GM15510 (cell line): ENCODE data around the gene PCBP4.

ENCODE experiments used
- POLR2A ChIP-seq: IDR thresholded peaks from 3 replicates; pipeline ENCODE4 v1.6.1; 2011; ENCODE audit warnings: borderline replicate concordance; ENCODE audit not compliant: insufficient read length; ENCODE audit errors: extremely low read depth

PCBP4 gene

GRCh38 chr3:51967384-51968169, at the start of gene PCBP4:
Gene PCBP4, minus strand, starts transcription at chr3:51967454. Its CDS starts 6,214 bp downstream, at chr3:51961240.
- TF ChIP-seq POLR2A: peak; percentile 37

- TF ChIP-seq POLR2A: no peak
Measured at GRCh38 chr3:52015438-52016228, 48.4 kb upstream of the PCBP4 start.

- TF ChIP-seq POLR2A: no peak
Measured at GRCh38 chr3:52014613-52015012, 47.4 kb upstream of the PCBP4 start.

GRCh38 chr3:52013802-52014598, 46.7 kb upstream of the PCBP4 start:
- no peak for TF ChIP-seq POLR2A

GRCh38 chr3:52012699-52013098, 45.4 kb upstream of the PCBP4 start:
- no peak for TF ChIP-seq POLR2A

- no peak for TF ChIP-seq POLR2A
Measured at GRCh38 chr3:52010431-52010830, 43.2 kb upstream of the PCBP4 start.

GRCh38 chr3:52007291-52007690, 40.0 kb upstream of the PCBP4 start:
- no peak for TF ChIP-seq POLR2A

- no peak for TF ChIP-seq POLR2A
Measured at GRCh38 chr3:52006820-52007133, 39.5 kb upstream of the PCBP4 start.

- TF ChIP-seq POLR2A: no peak
Measured at GRCh38 chr3:52006017-52006819, 39.0 kb upstream of the PCBP4 start.

GRCh38 chr3:52005571-52005986, 38.3 kb upstream of the PCBP4 start:
- no peak for TF ChIP-seq POLR2A

GRCh38 chr3:52004906-52005395, 37.7 kb upstream of the PCBP4 start:
- no peak for TF ChIP-seq POLR2A

GRCh38 chr3:52004163-52004787, 37.0 kb upstream of the PCBP4 start:
- TF ChIP-seq POLR2A: no peak

- TF ChIP-seq POLR2A: no peak
Measured at GRCh38 chr3:52002748-52003147, 35.5 kb upstream of the PCBP4 start.
